Mammary epithelial cell (primary cell): ENCODE results near the gene VSIR.

Experiments
- CTCF ChIP-seq, 2 donors: IDR thresholded peaks in 1 of 2; conservative IDR thresholded peaks in 1 of 2; 2 replicates each; pipeline ENCODE4 v1.5.1; 2011 to 2012; ENCODE audit warnings: inconsistent platforms in 2 of 2, low read length in 2 of 2, mild to moderate bottlenecking in 2 of 2, control low read depth in 1 of 2, low read depth in 1 of 2; ENCODE audit not compliant: insufficient read depth in 1 of 2; ENCODE audit errors: extremely low read depth in 1 of 2
- EZH2 ChIP-seq: IDR thresholded peaks from 2 replicates; pipeline ENCODE4 v1.6.1; 2012; ENCODE audit warnings: low read length, inconsistent platforms, borderline replicate concordance

GRCh38 chr10:71777213-71777985, 4.1 kb upstream of the VSIR start:
- TF ChIP-seq CTCF (conservative IDR thresholded peaks at IDR 0.05 in 1 of 2, IDR thresholded peaks at IDR 0.05 in 1 of 2; ENCODE audit: extremely low read depth in 1 of 2, insufficient read depth in 1 of 2, low read depth in 1 of 2, low read length in 2 of 2), result no peak
- TF ChIP-seq EZH2, result no peak
